Transverse colon (tissue), 4 donors: ENCODE data around the gene MIEF1.

ENCODE experiments used
- CTCF ChIP-seq, 5 experiments: fragments of 200-600 bp in 3 of 5; fragments of 450-650 bp in 2 of 5; sonication (generic) in 3 of 5; IDR thresholded peaks; 1 replicate in 2 of 5; 2 replicates in 3 of 5; pipeline ENCODE4 v1.5.1; 2016 to 2017; ENCODE audit warnings: antibody characterized with exemption in 5 of 5, inconsistent platforms in 3 of 5, mild to moderate bottlenecking in 2 of 5, moderate library complexity in 1 of 5
- EP300 ChIP-seq: sonication (generic); formaldehyde crosslinking; IDR thresholded peaks from one replicate; pipeline ENCODE4 v1.6.1; 2017; ENCODE audit warnings: antibody characterized with exemption, low read depth
- POLR2A ChIP-seq: fragments of 450-650 bp; IDR thresholded peaks from one replicate; pipeline ENCODE4 v1.6.1; 2016; ENCODE audit warnings: antibody characterized with exemption, mild to moderate bottlenecking, moderate library complexity
- POLR2AphosphoS5 ChIP-seq, 3 donors: sonication (generic); formaldehyde crosslinking; IDR thresholded peaks; one replicate each; pipeline ENCODE4 v1.6.1; 2016; ENCODE audit warnings: antibody characterized with exemption in 3 of 3

- TF ChIP-seq CTCF (IDR thresholded peaks at IDR 0.05) (no peak), POLR2A (no peak), EP300 (no peak), POLR2AphosphoS5 (IDR thresholded peaks at IDR 0.05) (no peak)
These were observed 15.4 kb downstream of the MIEF1 start for GRCh38 chr22:39517470-39517869.
